Hepatocyte (in vitro differentiated cells): ENCODE measurements around the gene ZNF638. TPM values are rescaled to one million over a fixed set of nuclear protein-coding genes. Genes with fewer than 3 reads are reported as not detected.
"Not testable (repeated sequence)": the region's sequence is repeated elsewhere in the genome, so short reads cannot be mapped to it uniquely, and the experiment has no call there.

Experiments
- DNase-seq: peaks from one replicate; pipeline ENCODE4 v3.0.0-alpha.2; 2016; ENCODE audit warnings: low spot score
- H2AFZ ChIP-seq: fragments of 200-600 bp; sonication (generic); 2 replicates; pipeline ENCODE4 v1.6.0; 2016; ENCODE audit warnings: antibody characterized with exemption, mild to moderate bottlenecking
- H3K27ac ChIP-seq: fragments of 200-600 bp; sonication (generic); 2 replicates; pipeline ENCODE4 v1.5.1; 2016; ENCODE audit warnings: mild to moderate bottlenecking
- H3K27me3 ChIP-seq: fragments of 200-600 bp; sonication (generic); 2 replicates; pipeline ENCODE4 v1.6.1; 2016
- H3K36me3 ChIP-seq: fragments of 200-600 bp; sonication (generic); replicated peaks from 2 replicates; pipeline ENCODE4 v1.5.1; 2016; ENCODE audit warnings: low read depth; ENCODE audit not compliant: insufficient read depth
- H3K4me1 ChIP-seq: fragments of 200-600 bp; sonication (generic); 2 replicates; pipeline ENCODE4 v1.5.1; 2016; ENCODE audit warnings: mild to moderate bottlenecking, moderate library complexity; ENCODE audit not compliant: insufficient read depth
- H3K4me2 ChIP-seq: fragments of 200-600 bp; sonication (generic); 2 replicates; pipeline ENCODE4 v1.6.0; 2016
- H3K4me3 ChIP-seq: fragments of 200-600 bp; sonication (generic); 2 replicates; pipeline ENCODE4 v1.5.1; 2016; ENCODE audit warnings: mild to moderate bottlenecking
- H3K79me2 ChIP-seq: fragments of 200-600 bp; sonication (generic); 2 replicates; pipeline ENCODE4 v1.6.0; 2017; ENCODE audit warnings: mild to moderate bottlenecking
- H3K9me2 ChIP-seq: fragments of 200-600 bp; sonication (generic); replicated peaks from 2 replicates; pipeline ENCODE4 v1.6.0; 2017; ENCODE audit warnings: mild to moderate bottlenecking; ENCODE audit not compliant: insufficient read depth
- H3K9me3 ChIP-seq: fragments of 200-600 bp; sonication (generic); 2 replicates; pipeline ENCODE4 v1.5.1; 2016; ENCODE audit warnings: low read depth, mild to moderate bottlenecking
- H4K20me1 ChIP-seq: fragments of 200-600 bp; sonication (generic); 2 replicates; pipeline ENCODE4 v1.6.0; 2016; ENCODE audit warnings: mild to moderate bottlenecking; ENCODE audit not compliant: insufficient read depth, poor library complexity, severe bottlenecking
- EZH2 ChIP-seq: fragments of 200-600 bp; sonication (generic); IDR thresholded peaks from 2 replicates; pipeline ENCODE4 v1.6.1; 2016; ENCODE audit warnings: antibody characterized with exemption, mild to moderate bottlenecking, borderline replicate concordance
- EZH2phosphoT487 ChIP-seq: fragments of 200-600 bp; sonication (generic); IDR thresholded peaks from one replicate; pipeline ENCODE4 v1.6.1; 2018; ENCODE audit warnings: antibody characterized with exemption, mild to moderate bottlenecking, low read depth, moderate library complexity; ENCODE audit not compliant: unreplicated experiment, severe bottlenecking
- WGBS: methylation state at CpG from one replicate; pipeline ENCODE4 v1.1.6; 2016; ENCODE audit warnings: low lambda C conversion rate; ENCODE audit errors: missing lambda C conversion rate; 5-methylcytosine and 5-hydroxymethylcytosine counted together
- polyA plus RNA-seq: library from polyadenylated mRNA; unstranded; fragments of >200 nt; fragmentation: Nextera tagmentation; extraction: Ambion mirVana; gene quantifications from 2 replicates; pipeline ENCODE4 v1.2.1, GENCODE V29; 2016
- total RNA-seq: library from RNA; depleted of rRNA; stranded (reverse); fragments of >200 nt; gene quantifications from 2 replicates; pipeline ENCODE4 v1.2.3, GENCODE V29; 2014
- TF ChIP-seq, protein P1 (sequence below): fragments of 200-600 bp; sonication (generic); IDR thresholded peaks from 2 replicates; pipeline ENCODE4 v1.5.1; 2016; ENCODE audit warnings: antibody characterized with exemption, mild to moderate bottlenecking; ENCODE audit not compliant: poor library complexity

ZNF638 gene
- total and polyA plus RNA-seq, 2 experiments from 2014 or later: 41.2 to 141 TPM

DNA sequence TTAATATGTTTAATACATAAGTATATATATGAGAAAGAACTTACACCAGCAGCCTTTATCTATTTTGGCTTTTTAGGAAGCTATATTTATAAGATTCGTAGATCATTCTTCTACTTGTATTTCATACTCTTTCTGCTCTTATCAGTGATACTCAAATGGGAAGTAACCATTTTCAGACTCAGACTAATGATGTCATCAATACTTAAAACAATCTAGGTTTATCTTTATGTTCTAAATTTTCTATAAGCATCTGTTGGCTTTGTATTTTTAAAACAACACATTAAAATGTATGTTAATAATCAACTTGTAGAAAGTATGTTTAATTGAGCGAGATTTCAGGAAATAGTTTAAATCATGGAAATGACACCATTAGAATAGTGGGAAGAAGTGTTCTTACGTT, 70.8 kb downstream of the ZNF638 start:
- WGBS: 94% methylated on average over 3 of the region's 3 CpGs
- no peak for DNase-seq
- Histone ChIP-seq H3K4me3 (no peak overlapping the region), H3K27ac (no peak overlapping the region), H3K9me3 (no peaks in the 10 kb centered on the region), H3K4me2 (no peak overlapping the region), H3K4me1 (no peaks in the 10 kb centered on the region), H4K20me1 (no peaks in the 10 kb centered on the region), H3K79me2 (peaks cover 3% of the 10 kb centered on the region), H3K36me3 (no peaks in the 10 kb centered on the region), H2AFZ (no peak overlapping the region), H3K27me3 (no peaks in the 10 kb centered on the region), H3K9me2 (no peaks in the 10 kb centered on the region)
- no peak for TF ChIP-seq EZH2phosphoT487
- TF ChIP-seq EZH2: no peak
- TF ChIP-seq, protein P1, sequence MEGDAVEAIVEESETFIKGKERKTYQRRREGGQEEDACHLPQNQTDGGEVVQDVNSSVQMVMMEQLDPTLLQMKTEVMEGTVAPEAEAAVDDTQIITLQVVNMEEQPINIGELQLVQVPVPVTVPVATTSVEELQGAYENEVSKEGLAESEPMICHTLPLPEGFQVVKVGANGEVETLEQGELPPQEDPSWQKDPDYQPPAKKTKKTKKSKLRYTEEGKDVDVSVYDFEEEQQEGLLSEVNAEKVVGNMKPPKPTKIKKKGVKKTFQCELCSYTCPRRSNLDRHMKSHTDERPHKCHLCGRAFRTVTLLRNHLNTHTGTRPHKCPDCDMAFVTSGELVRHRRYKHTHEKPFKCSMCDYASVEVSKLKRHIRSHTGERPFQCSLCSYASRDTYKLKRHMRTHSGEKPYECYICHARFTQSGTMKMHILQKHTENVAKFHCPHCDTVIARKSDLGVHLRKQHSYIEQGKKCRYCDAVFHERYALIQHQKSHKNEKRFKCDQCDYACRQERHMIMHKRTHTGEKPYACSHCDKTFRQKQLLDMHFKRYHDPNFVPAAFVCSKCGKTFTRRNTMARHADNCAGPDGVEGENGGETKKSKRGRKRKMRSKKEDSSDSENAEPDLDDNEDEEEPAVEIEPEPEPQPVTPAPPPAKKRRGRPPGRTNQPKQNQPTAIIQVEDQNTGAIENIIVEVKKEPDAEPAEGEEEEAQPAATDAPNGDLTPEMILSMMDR: no peak

DNA sequence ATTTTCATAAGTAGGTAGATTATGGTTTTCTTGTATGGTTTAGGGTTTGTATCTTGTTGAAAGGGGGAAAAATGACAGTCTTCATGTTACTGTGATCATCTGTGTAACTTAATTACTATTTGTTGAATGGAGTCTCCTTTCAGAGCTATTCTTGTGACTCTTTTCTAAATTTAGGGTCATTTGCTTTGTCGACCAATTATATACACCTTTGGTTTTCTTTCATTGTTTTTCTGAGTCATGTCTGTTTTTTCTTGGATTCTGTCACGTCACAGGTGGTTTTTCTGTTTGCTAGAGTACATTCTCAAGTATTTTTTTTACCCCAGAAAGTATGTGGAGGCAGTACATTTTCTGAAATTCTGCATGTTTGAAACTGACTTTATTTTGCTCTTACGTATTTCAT, 78.0 kb downstream of the ZNF638 start:
- no peak overlapping the region for H3K4me2 ChIP-seq
- no peak for DNase-seq
- H3K27me3 ChIP-seq: no peaks in the 10 kb centered on the region
- H4K20me1 ChIP-seq: no peaks in the 10 kb centered on the region
- no peak overlapping the region for H2AFZ ChIP-seq
- H3K9me3 ChIP-seq: no peaks in the 10 kb centered on the region
- no peak overlapping the region for H3K4me3 ChIP-seq
- H3K36me3 ChIP-seq: no peaks in the 10 kb centered on the region
- 96% methylated on average over 3 of the region's 3 CpGs for WGBS
- TF ChIP-seq EZH2 (no peak), EZH2phosphoT487 (no peak)
- TF ChIP-seq, protein P1: no peak
- no peaks in the 10 kb centered on the region for H3K4me1 ChIP-seq
- H3K27ac ChIP-seq: no peak overlapping the region
- H3K79me2 ChIP-seq: no peaks in the 10 kb centered on the region
- no peaks in the 10 kb centered on the region for H3K9me2 ChIP-seq

DNA sequence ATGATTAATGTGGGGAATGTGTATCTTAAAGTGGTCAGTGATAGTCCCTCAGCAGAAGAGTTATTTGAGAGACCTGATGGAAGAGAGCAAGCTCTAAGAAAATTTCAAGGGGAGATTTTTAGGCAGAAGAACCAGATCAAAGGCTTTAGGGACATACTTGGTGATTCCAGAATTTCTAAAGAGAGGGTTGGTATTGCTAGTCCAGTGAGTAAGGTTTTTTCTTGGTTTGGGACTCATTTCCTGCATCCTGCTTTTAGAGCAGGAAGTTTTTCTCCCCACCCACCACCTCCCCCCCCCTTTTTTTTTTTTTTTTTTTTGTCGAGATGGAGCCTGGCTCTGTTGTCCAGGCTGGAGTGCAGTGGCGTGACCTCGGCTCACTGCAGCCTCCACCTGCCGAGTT, 79.1 kb downstream of the ZNF638 start:
- Histone ChIP-seq H3K79me2 (no peaks in the 10 kb centered on the region), H3K36me3 (no peaks in the 10 kb centered on the region), H3K27me3 (no peaks in the 10 kb centered on the region), H3K9me3 (no peaks in the 10 kb centered on the region), H3K9me2 (no peaks in the 10 kb centered on the region), H3K4me3 (no peak overlapping the region), H3K4me2 (no peak overlapping the region), H2AFZ (no peak overlapping the region), H3K4me1 (no peaks in the 10 kb centered on the region), H4K20me1 (no peaks in the 10 kb centered on the region), H3K27ac (no peak overlapping the region)
- no peak for DNase-seq
- TF ChIP-seq, protein P1: no peak
- TF ChIP-seq EZH2phosphoT487: no peak
- TF ChIP-seq EZH2: no peak
- 97% methylated on average over 3 of the region's 4 CpGs for WGBS

DNA sequence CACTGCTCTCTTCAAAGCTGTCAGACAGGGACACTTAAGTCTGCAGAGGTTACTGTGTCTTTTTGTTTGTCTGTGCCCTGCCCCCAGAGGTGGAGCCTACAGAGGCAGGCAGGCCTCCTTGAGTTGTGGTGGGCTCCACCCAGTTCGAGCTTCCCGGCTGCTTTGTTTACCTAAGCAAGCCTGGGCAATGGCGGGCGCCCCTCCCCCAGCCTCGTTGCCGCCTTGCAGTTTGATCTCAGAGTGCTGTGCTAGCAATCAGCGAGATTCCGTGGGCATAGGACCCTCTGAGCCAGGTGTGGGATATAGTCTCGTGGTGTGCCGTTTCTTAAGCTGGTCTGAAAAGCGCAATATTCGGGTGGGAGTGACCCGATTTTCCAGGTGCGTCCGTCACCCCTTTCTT, 85.3 kb downstream of the ZNF638 start:
- H3K27ac ChIP-seq: peak overlapping the region; percentile 90
- not testable (repeated sequence) for H4K20me1 ChIP-seq, H3K4me1 ChIP-seq, H2AFZ ChIP-seq, H3K9me2 ChIP-seq, H3K36me3 ChIP-seq, H3K27me3 ChIP-seq, H3K9me3 ChIP-seq, H3K79me2 ChIP-seq, H3K4me3 ChIP-seq, DNase-seq
- WGBS: 40% methylated on average over 1 of the region's 15 CpGs
- H3K4me2 ChIP-seq: peak overlapping the region; percentile 80
